RWPE2 (cell line): ENCODE data around the gene CCSER1.

Experiments
- ATAC-seq: fragments of 200-7000 bp; cut with Tn5 transposase; 3 replicates; pipeline ENCODE4 v1.9.1; 2021; ENCODE audit warnings: low read depth
- DNase-seq: peaks from one replicate; pipeline ENCODE4 v3.0.0-alpha.2; 2020; ENCODE audit warnings: low spot score
- H3K27ac ChIP-seq: fragments of 450-650 bp; 2 replicates; pipeline ENCODE4 v1.5.1; 2017; ENCODE audit warnings: mild to moderate bottlenecking; ENCODE audit not compliant: poor library complexity, severe bottlenecking
- H3K27me3 ChIP-seq: fragments of 250-450 bp; sonication (Bioruptor Pico); 2 replicates; pipeline ENCODE4 v1.5.1; 2021; ENCODE audit warnings: mild to moderate bottlenecking, moderate library complexity; ENCODE audit not compliant: insufficient read depth, poor library complexity, severe bottlenecking
- H3K36me3 ChIP-seq: fragments of 250-450 bp; sonication (Bioruptor Pico); 2 replicates; pipeline ENCODE4 v1.5.1; 2020; ENCODE audit warnings: low read depth, mild to moderate bottlenecking, moderate library complexity
- H3K4me1 ChIP-seq: fragments of 250-450 bp; sonication (Bioruptor Pico); 2 replicates; pipeline ENCODE4 v1.5.1; 2021; ENCODE audit warnings: mild to moderate bottlenecking, moderate library complexity; ENCODE audit not compliant: insufficient read depth, poor library complexity, severe bottlenecking
- H3K4me3 ChIP-seq: fragments of 250-450 bp; sonication (Bioruptor Pico); 2 replicates; pipeline ENCODE4 v1.5.1; 2021; ENCODE audit warnings: mild to moderate bottlenecking, moderate library complexity; ENCODE audit not compliant: severe bottlenecking
- H3K9me3 ChIP-seq: fragments of 250-450 bp; sonication (Bioruptor Pico); 2 replicates; pipeline ENCODE4 v1.5.1; 2021; ENCODE audit warnings: mild to moderate bottlenecking, moderate library complexity; ENCODE audit not compliant: severe bottlenecking
- TF ChIP-seq, protein P1 (sequence below): fragments of 450-650 bp; IDR thresholded peaks from one replicate; pipeline ENCODE4 v1.5.1; 2017; ENCODE audit warnings: mild to moderate bottlenecking, moderate library complexity; ENCODE audit not compliant: poor library complexity, severe bottlenecking

Gene CCSER1

DNA sequence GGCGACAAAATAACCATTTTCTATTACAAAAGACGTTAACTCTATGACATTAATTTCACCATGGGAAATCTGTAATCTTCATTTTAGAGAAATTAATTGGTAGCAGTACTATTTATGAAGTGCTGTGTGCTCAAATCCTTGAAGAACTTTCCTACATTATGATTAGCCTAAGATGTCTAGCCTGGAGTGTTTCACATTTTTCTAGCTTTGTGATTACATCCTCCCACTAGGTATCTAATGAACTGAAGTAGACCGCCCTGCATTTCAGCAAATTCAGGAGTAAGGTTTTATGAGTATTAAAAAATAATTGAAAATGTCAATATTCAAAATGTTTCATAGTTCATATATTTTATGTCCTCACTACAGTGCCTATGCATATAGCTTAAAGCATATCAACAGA lies 713.1 kb downstream of the CCSER1 start:
- DNase-seq (no peak), ATAC-seq (no peak)
- Histone ChIP-seq H3K27me3 (no peaks in the 10 kb centered on the region), H3K4me1 (peaks cover 20% of the 10 kb centered on the region), H3K36me3 (no peaks in the 10 kb centered on the region), H3K4me3 (no peak overlapping the region), H3K27ac (peak overlapping the region; percentile 74), H3K9me3 (no peaks in the 10 kb centered on the region)
- TF ChIP-seq, protein P1, sequence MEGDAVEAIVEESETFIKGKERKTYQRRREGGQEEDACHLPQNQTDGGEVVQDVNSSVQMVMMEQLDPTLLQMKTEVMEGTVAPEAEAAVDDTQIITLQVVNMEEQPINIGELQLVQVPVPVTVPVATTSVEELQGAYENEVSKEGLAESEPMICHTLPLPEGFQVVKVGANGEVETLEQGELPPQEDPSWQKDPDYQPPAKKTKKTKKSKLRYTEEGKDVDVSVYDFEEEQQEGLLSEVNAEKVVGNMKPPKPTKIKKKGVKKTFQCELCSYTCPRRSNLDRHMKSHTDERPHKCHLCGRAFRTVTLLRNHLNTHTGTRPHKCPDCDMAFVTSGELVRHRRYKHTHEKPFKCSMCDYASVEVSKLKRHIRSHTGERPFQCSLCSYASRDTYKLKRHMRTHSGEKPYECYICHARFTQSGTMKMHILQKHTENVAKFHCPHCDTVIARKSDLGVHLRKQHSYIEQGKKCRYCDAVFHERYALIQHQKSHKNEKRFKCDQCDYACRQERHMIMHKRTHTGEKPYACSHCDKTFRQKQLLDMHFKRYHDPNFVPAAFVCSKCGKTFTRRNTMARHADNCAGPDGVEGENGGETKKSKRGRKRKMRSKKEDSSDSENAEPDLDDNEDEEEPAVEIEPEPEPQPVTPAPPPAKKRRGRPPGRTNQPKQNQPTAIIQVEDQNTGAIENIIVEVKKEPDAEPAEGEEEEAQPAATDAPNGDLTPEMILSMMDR: no peak

DNA sequence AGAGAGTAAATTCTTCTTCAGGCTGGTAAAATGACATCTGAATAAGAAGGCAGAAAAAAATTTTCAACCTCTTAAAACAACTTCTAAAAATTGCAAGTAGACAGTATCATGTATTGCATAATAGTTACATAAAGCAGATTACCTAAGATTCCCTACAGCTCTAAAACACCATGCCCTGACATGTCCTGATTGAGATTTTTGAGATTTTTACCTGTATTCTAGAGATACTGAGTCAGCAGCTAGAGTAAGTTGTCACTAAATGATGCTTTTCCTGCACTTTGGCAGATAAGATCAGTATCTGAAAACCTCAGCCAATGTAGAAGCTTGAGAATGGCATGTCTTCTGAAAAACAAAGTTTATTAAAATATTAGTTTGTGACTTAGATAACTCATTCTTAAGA lies 713.6 kb downstream of the CCSER1 start:
- DNase-seq (no peak), ATAC-seq (peak; percentile 85)
- TF ChIP-seq, protein P1: no peak
- peaks cover 25% of the 10 kb centered on the region for H3K4me1 ChIP-seq
- H3K9me3 ChIP-seq: no peaks in the 10 kb centered on the region
- no peak overlapping the region for H3K4me3 ChIP-seq
- no peaks in the 10 kb centered on the region for H3K36me3 ChIP-seq
- peak overlapping the region; percentile 74 for H3K27ac ChIP-seq
- no peaks in the 10 kb centered on the region for H3K27me3 ChIP-seq

DNA sequence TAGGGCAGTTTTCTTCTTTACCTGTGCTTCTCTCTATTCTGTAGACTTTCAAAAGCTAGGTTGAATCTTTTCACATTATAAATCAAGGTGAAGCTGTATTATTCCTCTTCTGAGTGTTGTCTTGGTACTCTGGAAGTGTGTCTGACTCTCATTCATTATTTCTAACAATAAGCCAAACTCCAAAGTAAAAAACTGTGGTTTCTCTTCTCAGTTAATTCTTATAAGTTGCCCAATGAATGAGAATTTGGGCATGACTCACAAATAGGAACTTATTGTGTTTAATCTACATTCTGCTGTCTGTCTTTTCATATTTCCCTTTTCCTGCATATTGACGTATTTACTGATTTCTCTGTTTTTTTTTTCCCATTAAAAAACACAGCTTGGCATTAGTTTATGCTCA lies 714.5 kb downstream of the CCSER1 start:
- Histone ChIP-seq H3K27me3 (no peaks in the 10 kb centered on the region), H3K4me3 (no peak overlapping the region), H3K27ac (peak overlapping the region; percentile 74), H3K4me1 (peaks cover 28% of the 10 kb centered on the region), H3K36me3 (no peaks in the 10 kb centered on the region), H3K9me3 (no peaks in the 10 kb centered on the region)
- TF ChIP-seq, protein P1: no peak
- DNase-seq: no peak
- peak; percentile 71 for ATAC-seq

DNA sequence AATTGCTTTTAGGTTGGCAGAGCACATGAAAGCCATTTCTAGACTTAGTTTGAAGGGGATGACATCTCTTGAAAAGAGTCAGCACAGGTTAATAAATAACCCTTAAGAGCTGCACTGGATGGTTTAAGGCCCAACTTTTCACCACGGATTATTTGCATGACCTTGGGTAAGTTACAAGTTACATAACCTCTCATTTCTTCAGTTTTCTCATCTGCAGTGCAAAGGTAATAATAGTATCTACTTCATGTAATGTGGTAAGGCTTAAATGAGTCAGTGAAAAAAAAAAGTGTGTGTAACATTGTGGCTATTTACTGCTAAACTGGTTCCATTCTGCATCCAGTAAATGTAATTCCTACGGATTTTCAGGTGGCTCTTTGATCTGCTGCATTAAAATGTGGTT lies 715.8 kb downstream of the CCSER1 start:
- DNase-seq: no peak
- Histone ChIP-seq H3K4me3 (no peak overlapping the region), H3K27me3 (no peaks in the 10 kb centered on the region), H3K36me3 (no peaks in the 10 kb centered on the region), H3K4me1 (peaks cover 28% of the 10 kb centered on the region), H3K27ac (peak overlapping the region; percentile 74), H3K9me3 (no peaks in the 10 kb centered on the region)
- TF ChIP-seq, protein P1: no peak
- no peak for ATAC-seq

DNA sequence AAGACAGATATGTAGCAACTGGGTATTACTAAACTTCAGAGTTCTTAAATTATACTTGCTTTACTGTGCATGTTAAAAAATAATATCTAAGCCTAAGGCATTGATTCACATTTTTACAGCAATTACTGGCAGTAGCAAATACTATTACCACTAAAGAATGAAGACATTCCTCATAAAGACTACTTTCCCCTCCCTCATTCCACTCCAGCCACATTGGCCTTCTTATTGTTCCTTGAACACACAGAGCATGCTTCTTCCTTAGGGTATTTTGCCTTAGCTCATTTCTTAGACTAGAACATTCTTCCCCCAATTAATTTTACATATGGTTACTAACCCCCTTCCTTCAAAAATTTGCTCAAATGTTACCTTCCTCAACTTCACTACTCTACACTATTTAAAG lies 717.0 kb downstream of the CCSER1 start:
- Histone ChIP-seq H3K4me3 (no peak overlapping the region), H3K27ac (no peak overlapping the region), H3K9me3 (no peaks in the 10 kb centered on the region), H3K36me3 (no peaks in the 10 kb centered on the region), H3K4me1 (peaks cover 28% of the 10 kb centered on the region), H3K27me3 (no peaks in the 10 kb centered on the region)
- DNase-seq: no peak
- ATAC-seq: no peak
- TF ChIP-seq, protein P1: no peak
